Mesenchymal stem cell (in vitro differentiated cells and primary cell): Measurements from ENCODE around the gene UBR3.

Experiments used
- DNase-seq: peaks from one replicate; pipeline ENCODE4 v3.0.0-alpha.2; 2013
- H2AFZ ChIP-seq: one replicate; pipeline ENCODE4 v1.6.1; 2013; ENCODE audit warnings: low read depth, mild to moderate bottlenecking, control low read depth, inconsistent platforms, low read length, moderate library complexity
- H2AK5ac ChIP-seq: 2 replicates; pipeline ENCODE4 v1.6.1; 2013; ENCODE audit warnings: low read length, moderate library complexity, mild to moderate bottlenecking, inconsistent platforms; ENCODE audit not compliant: severe bottlenecking
- H2BK120ac ChIP-seq: one replicate; pipeline ENCODE4 v1.6.1; 2013; ENCODE audit warnings: low read depth, mild to moderate bottlenecking, inconsistent platforms, low read length, moderate library complexity
- H2BK12ac ChIP-seq, 2 experiments: one replicate each; pipeline ENCODE4 v1.6.1; 2013; ENCODE audit warnings: inconsistent platforms in 2 of 2, low read length in 2 of 2, mild to moderate bottlenecking in 2 of 2, moderate library complexity in 2 of 2, control low read depth in 1 of 2
- H2BK15ac ChIP-seq: one replicate; pipeline ENCODE4 v1.6.1; 2013; ENCODE audit warnings: mild to moderate bottlenecking, low read depth, inconsistent platforms; ENCODE audit not compliant: poor library complexity, severe bottlenecking
- H2BK5ac ChIP-seq: 2 replicates; pipeline ENCODE4 v1.6.1; 2013; ENCODE audit warnings: low read depth, mild to moderate bottlenecking, low read length, control low read depth, inconsistent platforms; ENCODE audit not compliant: poor library complexity, severe bottlenecking
- H3K14ac ChIP-seq, 2 experiments: one replicate each; pipeline ENCODE4 v1.6.1; 2013; ENCODE audit warnings: inconsistent platforms in 2 of 2, low read length in 2 of 2, control low read depth in 1 of 2, mild to moderate bottlenecking in 1 of 2, moderate library complexity in 1 of 2
- H3K18ac ChIP-seq, 2 experiments: one replicate each; pipeline ENCODE4 v1.6.1; 2013; ENCODE audit warnings: inconsistent platforms in 2 of 2, low read length in 2 of 2, control low read depth in 1 of 2, low read depth in 1 of 2, mild to moderate bottlenecking in 1 of 2
- H3K23ac ChIP-seq, 2 experiments: one replicate each; pipeline ENCODE4 v1.6.1; 2013; ENCODE audit warnings: inconsistent platforms in 2 of 2, low read length in 2 of 2, mild to moderate bottlenecking in 2 of 2, moderate library complexity in 2 of 2, control low read depth in 1 of 2
- H3K27ac ChIP-seq: 2 replicates; pipeline ENCODE4 v1.5.1; 2013; ENCODE audit warnings: mild to moderate bottlenecking, moderate library complexity, low read length, control low read depth, inconsistent platforms; ENCODE audit not compliant: poor library complexity, severe bottlenecking
- H3K27me3 ChIP-seq, 2 experiments: 2 replicates each; pipeline versions ENCODE4 v1.6.1 to v1.7.0; 2013; ENCODE audit warnings: low read length in 2 of 2, mild to moderate bottlenecking in 2 of 2, moderate library complexity in 2 of 2, control low read depth in 1 of 2, inconsistent platforms in 1 of 2; ENCODE audit not compliant: control insufficient read depth in 1 of 2, insufficient read depth in 1 of 2
- H3K36me3 ChIP-seq, 2 experiments: 2 replicates each; pipeline versions ENCODE4 v1.6.1 to v1.7.0; 2013; ENCODE audit warnings: low read length in 2 of 2, control low read depth in 1 of 2, inconsistent platforms in 1 of 2, low read depth in 1 of 2, mild to moderate bottlenecking in 1 of 2; ENCODE audit not compliant: insufficient read depth in 2 of 2, control insufficient read depth in 1 of 2
- H3K4ac ChIP-seq, 2 experiments: one replicate each; pipeline ENCODE4 v1.6.1; 2013; ENCODE audit warnings: inconsistent platforms in 2 of 2, low read length in 2 of 2, mild to moderate bottlenecking in 2 of 2, moderate library complexity in 2 of 2, control low read depth in 1 of 2, low read depth in 1 of 2
- H3K4me1 ChIP-seq: 2 replicates; pipeline ENCODE4 v1.6.1; 2013; ENCODE audit warnings: low read depth, low read length, control low read depth; ENCODE audit not compliant: control insufficient read depth, insufficient read depth
- H3K4me2 ChIP-seq: 2 replicates; pipeline ENCODE4 v1.6.1; 2013; ENCODE audit warnings: low read length, mild to moderate bottlenecking, inconsistent platforms; ENCODE audit not compliant: poor library complexity, severe bottlenecking
- H3K4me3 ChIP-seq, 2 experiments: 2 replicates each; pipeline versions ENCODE4 v1.5.1 to v1.7.0; 2013; ENCODE audit warnings: low read length in 2 of 2, mild to moderate bottlenecking in 2 of 2, control low read depth in 1 of 2, low read depth in 1 of 2; ENCODE audit not compliant: insufficient read depth in 1 of 2
- H3K79me1 ChIP-seq: replicated peaks from 2 replicates; pipeline ENCODE4 v1.6.1; 2013; ENCODE audit warnings: mild to moderate bottlenecking, control low read depth, low read length, inconsistent platforms; ENCODE audit not compliant: poor library complexity, severe bottlenecking
- H3K9ac ChIP-seq: 2 replicates; pipeline ENCODE4 v1.7.0; 2013; ENCODE audit warnings: mild to moderate bottlenecking, low read length, moderate library complexity
- H3K9me3 ChIP-seq: 2 replicates; pipeline ENCODE4 v1.7.0; 2013; ENCODE audit warnings: mild to moderate bottlenecking, low read length; ENCODE audit not compliant: control insufficient read depth
- H4K8ac ChIP-seq: one replicate; pipeline ENCODE4 v1.6.1; 2013; ENCODE audit warnings: inconsistent platforms, mild to moderate bottlenecking, low read length, moderate library complexity
- H4K91ac ChIP-seq: one replicate; pipeline ENCODE4 v1.6.1; 2013; ENCODE audit warnings: mild to moderate bottlenecking, low read length, inconsistent platforms
- WGBS: methylation state at CpG from one replicate; pipeline ENCODE4 v1.1.7; 2013; ENCODE audit warnings: mixed read lengths; 5-methylcytosine and 5-hydroxymethylcytosine counted together

The UBR3 gene

GRCh38 chr2:170006587-170007325 lies 179.5 kb downstream of the UBR3 start:
- Histone ChIP-seq H2AFZ (no peak overlapping the region), H3K79me1 (peaks cover 4% of the 10 kb centered on the region), H3K36me3 (peaks cover 3 to 58% of the 10 kb centered on the region in 2 experiments), H2BK5ac (no peak overlapping the region), H3K9me3 (no peaks in the 10 kb centered on the region), H3K27me3 (no peaks in the 10 kb centered on the region), H3K4me2 (no peak overlapping the region), H2BK15ac (no peak overlapping the region), H3K4ac (no peak overlapping the region), H3K18ac (no peak overlapping the region), H2BK120ac (no peak overlapping the region), H3K14ac (no peak overlapping the region), H3K23ac (no peak overlapping the region), H3K27ac (no peak overlapping the region), H2AK5ac (no peak overlapping the region), H3K4me1 (no peaks in the 10 kb centered on the region), H2BK12ac (no peak overlapping the region), H4K91ac (no peak overlapping the region), H4K8ac (no peak overlapping the region), H3K9ac (no peak overlapping the region), H3K4me3 (no peak overlapping the region)
- 89% methylated on average over 6 of the region's 8 CpGs for WGBS
- peak; percentile 32 for DNase-seq

GRCh38 chr2:170009209-170009608 lies 182.0 kb downstream of the UBR3 start:
- Histone ChIP-seq H3K4me3 (no peak overlapping the region), H2BK5ac (no peak overlapping the region), H2AFZ (no peak overlapping the region), H3K79me1 (peaks cover 4% of the 10 kb centered on the region), H3K14ac (no peak overlapping the region), H4K8ac (no peak overlapping the region), H3K4me1 (no peaks in the 10 kb centered on the region), H3K27ac (no peak overlapping the region), H2BK120ac (no peak overlapping the region), H2BK12ac (no peak overlapping the region), H3K4me2 (no peak overlapping the region), H4K91ac (no peak overlapping the region), H2AK5ac (no peak overlapping the region), H3K18ac (no peak overlapping the region), H2BK15ac (no peak overlapping the region), H3K9ac (no peak overlapping the region), H3K9me3 (no peaks in the 10 kb centered on the region), H3K23ac (no peak overlapping the region), H3K27me3 (no peaks in the 10 kb centered on the region), H3K4ac (no peak overlapping the region), H3K36me3 (peaks cover 3 to 40% of the 10 kb centered on the region in 2 experiments)
- 71% methylated on average over 3 of the region's 3 CpGs for WGBS
- DNase-seq: no peak

GRCh38 chr2:170012773-170013172 lies 185.5 kb downstream of the UBR3 start:
- Histone ChIP-seq H2BK120ac (no peak overlapping the region), H3K14ac (no peak overlapping the region), H3K4me2 (no peak overlapping the region), H3K27me3 (no peaks in the 10 kb centered on the region), H2BK15ac (no peak overlapping the region), H3K4me3 (no peak overlapping the region), H4K8ac (no peak overlapping the region), H3K9me3 (no peaks in the 10 kb centered on the region), H3K23ac (no peak overlapping the region), H2AFZ (no peak overlapping the region), H4K91ac (no peak overlapping the region), H3K79me1 (no peaks in the 10 kb centered on the region), H3K36me3 (peaks cover 0 to 20% of the 10 kb centered on the region in 2 experiments), H3K9ac (no peak overlapping the region), H3K27ac (no peak overlapping the region), H3K4me1 (no peaks in the 10 kb centered on the region), H3K18ac (no peak overlapping the region), H2BK5ac (no peak overlapping the region), H3K4ac (no peak overlapping the region), H2AK5ac (no peak overlapping the region), H2BK12ac (no peak overlapping the region)
- WGBS: 100% methylated on average over 2 of the region's 4 CpGs
- no peak for DNase-seq

DNA sequence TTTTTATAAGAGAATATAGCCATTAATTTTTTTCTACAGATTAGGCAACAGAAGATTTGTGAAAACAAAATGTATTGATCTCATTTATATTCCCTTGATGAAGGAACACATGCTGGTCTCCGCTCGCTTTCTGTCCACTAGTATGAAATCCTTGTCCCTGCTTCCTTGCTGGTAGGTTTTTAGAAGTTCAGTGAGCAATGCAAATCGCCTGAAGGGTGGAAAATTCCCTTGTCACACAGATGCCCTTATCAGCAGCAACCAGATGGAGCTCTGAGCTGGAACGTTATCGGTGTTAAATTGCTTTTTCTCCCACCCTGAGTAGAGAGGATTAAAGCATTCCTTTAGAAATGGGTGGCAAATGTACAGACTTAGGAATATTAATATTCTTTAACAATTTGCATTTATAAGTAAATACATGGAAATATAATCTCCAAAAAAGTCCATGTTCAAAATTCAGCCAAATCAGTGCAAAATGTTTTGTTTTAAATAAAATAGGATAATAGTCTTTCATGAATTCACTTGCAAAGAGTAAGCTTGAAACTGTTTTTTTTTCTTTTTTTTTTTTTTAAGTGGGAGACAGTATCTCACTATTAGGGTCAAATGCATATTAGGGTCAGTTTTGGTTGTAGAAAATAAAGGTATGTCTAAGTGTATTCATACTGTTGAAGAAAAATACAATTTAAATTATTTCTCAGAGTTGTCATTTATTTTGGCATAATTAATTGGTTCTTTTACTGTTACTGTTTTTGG lies 186.7 kb downstream of the UBR3 start:
- Histone ChIP-seq H3K27me3 (no peaks in the 10 kb centered on the region), H2BK12ac (no peak overlapping the region), H3K27ac (no peak overlapping the region), H2AK5ac (no peak overlapping the region), H3K4me1 (no peaks in the 10 kb centered on the region), H2AFZ (no peak overlapping the region), H3K4ac (no peak overlapping the region), H3K23ac (no peak overlapping the region), H2BK5ac (no peak overlapping the region), H3K14ac (no peak overlapping the region), H2BK120ac (no peak overlapping the region), H3K4me2 (no peak overlapping the region), H3K4me3 (no peak overlapping the region), H3K79me1 (no peaks in the 10 kb centered on the region), H3K9ac (no peak overlapping the region), H4K8ac (no peak overlapping the region), H4K91ac (no peak overlapping the region), H2BK15ac (no peak overlapping the region), H3K9me3 (no peaks in the 10 kb centered on the region), H3K36me3 (peaks cover 0 to 20% of the 10 kb centered on the region in 2 experiments), H3K18ac (no peak overlapping the region)
- 61% methylated on average over 3 of the region's 5 CpGs for whole genome bisulfite sequencing
- DNase-seq: peak; percentile 14
